GM12878 (cell line): Measurements from ENCODE around the gene PAX6.

ENCODE experiments used
- CTCF ChIP-seq, 3 experiments: IDR thresholded peaks in 2 of 3; conservative IDR thresholded peaks in 1 of 3; 2 replicates each; pipeline ENCODE4 v1.5.1; 2011; ENCODE audit warnings: low read depth in 3 of 3, low read length in 3 of 3, mild to moderate bottlenecking in 3 of 3, control low read depth in 2 of 3, moderate library complexity in 2 of 3, inconsistent platforms in 1 of 3, mixed read lengths in 1 of 3; ENCODE audit not compliant: control insufficient read depth in 2 of 3, insufficient read depth in 1 of 3; ENCODE audit errors: extremely low read depth in 1 of 3
- EP300 ChIP-seq, 2 experiments: fragments of 150-350 bp in 1 of 2; IDR thresholded peaks; 2 replicates each; pipeline ENCODE4 v1.6.1; 2011 to 2012; ENCODE audit warnings: low read depth in 2 of 2, low read length in 2 of 2, borderline replicate concordance in 1 of 2, improper control_type of control experiment in 1 of 2, inconsistent platforms in 1 of 2; ENCODE audit not compliant: control insufficient read depth in 1 of 2
- HDGF ChIP-seq: fragments of 450-650 bp; IDR thresholded peaks from 2 replicates; pipeline ENCODE4 v1.6.1; 2016; ENCODE audit warnings: antibody characterized with exemption
- JUND ChIP-seq: IDR thresholded peaks from 2 replicates; pipeline ENCODE4 v1.6.1; 2012; ENCODE audit warnings: low read depth, mild to moderate bottlenecking, low read length, improper control_type of control experiment, moderate library complexity
- POLR2AphosphoS2 ChIP-seq: IDR thresholded peaks from 2 replicates; pipeline ENCODE4 v1.6.1; 2011; ENCODE audit warnings: low read depth, mild to moderate bottlenecking, low read length, improper control_type of control experiment, moderate library complexity
- REST ChIP-seq: IDR thresholded peaks from 2 replicates; pipeline ENCODE4 v1.6.1; 2012; ENCODE audit warnings: mild to moderate bottlenecking, low read depth, low read length
- ZNF24 ChIP-seq: fragments of 450-650 bp; IDR thresholded peaks from 2 replicates; pipeline ENCODE4 v1.6.1; 2017; ENCODE audit warnings: antibody characterized with exemption, mild to moderate bottlenecking
- TF ChIP-seq, protein P1 (sequence below): IDR thresholded peaks from 2 replicates; pipeline ENCODE4 v1.6.1; 2012; ENCODE audit warnings: low read depth, low read length, improper control_type of control experiment

DNA sequence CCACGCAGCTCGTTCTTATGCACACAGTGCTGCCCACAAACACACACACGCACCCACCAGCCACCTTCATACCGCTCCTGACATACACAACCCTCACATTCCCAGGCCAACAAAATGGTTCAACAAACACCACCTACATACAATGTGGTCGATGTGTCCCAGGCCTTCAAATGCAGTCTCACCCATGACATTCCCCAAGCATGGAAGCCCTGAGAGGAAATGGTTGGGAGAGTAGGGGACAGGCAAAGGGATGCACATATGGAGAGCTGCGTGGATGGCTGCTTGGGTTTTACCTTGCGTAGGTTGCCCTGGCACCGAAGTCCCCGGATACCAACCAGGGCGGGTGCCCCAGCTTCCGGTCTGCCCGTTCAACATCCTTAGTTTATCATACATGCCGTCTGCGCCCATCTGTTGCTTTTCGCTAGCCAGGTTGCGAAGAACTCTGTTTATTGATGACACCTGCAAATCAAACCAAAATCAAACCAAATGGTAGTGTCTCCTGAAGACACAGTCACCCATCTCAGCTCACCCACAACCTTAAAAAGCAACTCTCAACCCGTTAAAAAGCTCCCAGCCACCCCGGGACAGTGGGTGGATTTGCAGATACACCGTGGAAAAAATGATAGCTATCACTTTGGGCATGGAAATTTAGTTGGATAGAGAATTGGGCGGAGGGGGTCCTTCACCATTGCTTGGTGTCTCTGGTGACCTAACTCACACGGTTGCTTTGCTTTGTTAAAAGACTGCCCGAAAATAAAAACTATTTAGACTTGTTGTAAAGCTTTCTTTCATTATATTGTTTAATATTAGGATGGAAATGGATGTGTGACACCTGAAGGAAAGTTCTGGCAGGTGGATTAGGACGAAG, 10.5 kb downstream of the PAX6 start:
- TF ChIP-seq HDGF (no peak), JUND (no peak), POLR2AphosphoS2 (no peak), CTCF (IDR thresholded peaks at IDR 0.05 in 2 of 3, conservative IDR thresholded peaks at IDR 0.05 in 1 of 3; ENCODE audit: control insufficient read depth in 2 of 3, extremely low read depth in 1 of 3, insufficient read depth in 1 of 3, low read depth in 3 of 3, low read length in 3 of 3) (no peak), EP300 (IDR thresholded peaks at IDR 0.05; ENCODE audit: borderline replicate concordance in 1 of 2, control insufficient read depth in 1 of 2, low read depth in 2 of 2, low read length in 2 of 2) (no peak), ZNF24 (no peak), REST (no peak)
- TF ChIP-seq, protein P1, sequence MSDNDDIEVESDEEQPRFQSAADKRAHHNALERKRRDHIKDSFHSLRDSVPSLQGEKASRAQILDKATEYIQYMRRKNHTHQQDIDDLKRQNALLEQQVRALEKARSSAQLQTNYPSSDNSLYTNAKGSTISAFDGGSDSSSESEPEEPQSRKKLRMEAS, result no peak
